GM19455 (cell line): ENCODE results near the gene SMIM41.
"Not testable (repeated sequence)": the region's sequence is repeated elsewhere in the genome, so short reads cannot be mapped to it uniquely, and the experiment has no call there.

Experiments used
- ATAC-seq: cut with Tn5 transposase; IDR thresholded peaks from one replicate; pipeline ENCODE4 v1.9.1; 2021; ENCODE audit not compliant: unreplicated experiment

SMIM41 gene

DNA sequence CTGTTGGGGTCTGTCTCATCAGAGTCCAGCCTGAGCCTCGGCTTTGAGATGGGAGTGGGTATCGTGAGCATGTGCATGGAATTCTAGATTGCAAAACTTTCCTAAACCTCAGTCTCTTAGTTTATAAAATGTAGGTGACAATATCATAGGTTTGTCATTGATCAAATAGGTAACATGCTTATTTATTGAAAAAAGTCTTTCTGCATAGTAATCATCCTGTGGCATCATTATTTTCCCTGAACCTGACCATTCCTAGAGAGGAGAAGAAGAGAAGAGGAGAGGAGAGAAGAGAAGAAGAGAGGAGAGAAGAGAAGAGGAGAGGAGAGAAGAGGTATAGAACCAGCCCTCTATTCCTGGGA, 4.1 kb downstream of the SMIM41 start:
- ATAC-seq: no peak

DNA sequence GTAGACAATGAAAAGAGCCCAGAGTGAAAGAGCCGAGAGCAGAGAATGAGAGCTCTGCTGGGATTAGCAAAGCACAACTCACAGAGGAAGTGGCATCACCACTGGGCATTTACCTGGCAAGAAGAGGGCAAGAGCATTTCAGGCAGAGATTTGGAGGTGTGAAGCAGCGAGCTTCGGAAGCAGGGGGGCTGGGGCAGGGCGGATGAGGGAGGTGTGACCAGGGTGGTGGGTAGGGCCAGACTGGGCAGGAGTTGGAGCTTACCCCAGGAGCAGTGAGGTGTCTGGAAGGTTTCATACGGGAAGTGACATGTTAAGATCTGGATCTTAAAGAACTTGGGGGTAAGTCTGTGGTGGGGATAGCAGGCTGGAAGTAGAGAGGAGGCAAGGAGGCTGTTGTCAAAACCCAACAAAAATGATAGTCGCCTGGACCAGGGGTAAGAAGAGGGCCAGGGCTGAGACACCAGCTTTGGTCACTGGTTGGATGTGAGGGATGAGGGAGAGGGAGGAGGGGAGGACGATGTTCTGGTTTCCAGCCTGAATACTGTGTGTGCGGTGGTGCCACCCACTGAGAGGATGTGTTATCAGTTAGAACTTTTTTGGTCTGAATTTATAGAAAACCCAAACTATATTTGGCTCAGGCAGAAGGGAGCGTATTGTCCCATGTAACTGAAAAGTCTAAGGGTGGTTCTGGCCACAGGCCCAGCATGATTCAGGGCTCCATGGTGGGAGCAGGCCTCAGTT, 5.2 kb downstream of the SMIM41 start:
- ATAC-seq: no peak

DNA sequence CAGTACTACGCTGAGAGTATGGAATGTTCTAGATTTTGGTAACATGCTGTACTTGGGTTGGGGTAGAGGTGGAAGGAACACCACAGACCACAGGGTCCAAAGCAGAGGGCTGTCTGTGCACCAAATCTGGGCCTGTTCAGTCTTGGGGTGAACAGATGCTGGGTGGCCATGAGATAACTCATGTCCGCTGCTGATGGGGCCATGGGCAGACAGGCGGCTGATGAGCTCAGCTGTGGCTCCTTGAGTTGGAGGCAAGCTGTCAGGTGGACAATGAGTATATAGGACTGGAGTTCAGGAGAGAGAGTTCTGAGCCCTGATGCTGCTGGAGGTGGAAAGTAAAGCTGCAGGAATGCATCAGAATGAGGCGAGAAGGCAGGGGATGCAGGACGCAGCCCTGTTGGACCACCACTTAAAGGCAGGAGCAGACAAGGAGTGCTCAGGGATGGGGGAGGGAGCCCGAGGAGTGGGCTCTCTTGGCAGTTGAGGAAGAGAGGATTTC, 6.2 kb downstream of the SMIM41 start:
- no peak for ATAC-seq

DNA sequence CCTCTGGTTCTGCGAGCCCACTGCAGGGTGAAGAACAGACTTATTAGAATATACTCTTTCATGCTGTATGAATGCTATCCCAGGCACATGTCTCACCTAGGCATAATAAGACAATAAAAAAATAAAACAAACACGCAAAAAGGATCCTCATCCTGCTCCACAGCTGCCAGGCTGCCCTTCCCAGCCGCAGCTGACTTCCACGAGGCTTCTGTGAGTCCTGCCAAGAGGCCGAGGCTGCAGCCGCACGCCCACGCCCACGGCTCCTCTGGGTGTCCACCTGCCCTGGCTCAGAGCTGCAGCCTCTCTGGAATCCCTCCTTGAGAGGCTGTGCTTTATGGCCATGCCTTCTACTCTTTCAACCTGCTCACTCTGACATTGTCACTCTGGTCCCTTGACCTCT, 6.9 kb downstream of the SMIM41 start:
- ATAC-seq: no peak

DNA sequence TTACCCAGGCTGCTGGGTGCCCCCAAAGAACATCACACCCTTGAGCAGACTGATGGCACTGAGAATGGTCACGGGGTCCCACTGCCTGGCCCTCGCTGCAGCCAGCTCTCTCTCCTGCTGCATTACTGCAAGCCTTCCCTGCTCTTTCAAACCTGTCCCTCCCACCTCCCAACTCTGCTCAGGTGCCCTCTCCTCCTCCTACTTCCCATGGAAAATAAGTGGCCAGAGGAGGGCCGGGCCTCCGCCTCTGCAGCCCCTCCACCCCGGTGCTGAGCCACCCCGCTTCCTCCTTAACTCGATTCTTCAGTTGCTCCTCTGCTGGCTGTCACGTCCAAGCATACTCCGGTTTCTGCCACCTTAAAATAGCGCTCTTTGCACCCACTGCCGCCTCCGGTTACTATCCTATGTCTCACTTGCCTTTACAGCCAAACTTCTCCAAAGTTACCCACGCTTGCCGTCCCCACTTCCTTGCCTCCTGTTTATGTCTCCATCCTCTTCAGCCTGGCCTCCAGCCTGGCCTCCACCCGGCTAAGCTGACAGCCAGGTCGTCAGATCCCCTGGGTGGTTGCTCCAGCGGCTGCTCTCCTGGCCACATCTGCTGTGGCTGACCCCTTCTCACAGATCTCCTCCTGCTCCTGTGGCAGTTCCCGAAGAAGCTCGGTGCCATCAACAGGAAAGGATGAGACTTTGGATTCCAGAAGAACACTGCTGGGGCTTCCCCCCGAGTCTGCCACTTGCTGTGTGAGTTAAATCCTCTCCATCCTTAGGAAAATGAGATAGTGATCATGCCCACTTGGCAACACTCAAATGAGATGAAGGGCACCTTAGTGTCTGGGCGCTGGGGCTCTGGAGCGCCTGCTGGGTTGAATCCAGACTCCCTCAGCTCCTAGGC, 7.7 kb downstream of the SMIM41 start:
- no peak for ATAC-seq

DNA sequence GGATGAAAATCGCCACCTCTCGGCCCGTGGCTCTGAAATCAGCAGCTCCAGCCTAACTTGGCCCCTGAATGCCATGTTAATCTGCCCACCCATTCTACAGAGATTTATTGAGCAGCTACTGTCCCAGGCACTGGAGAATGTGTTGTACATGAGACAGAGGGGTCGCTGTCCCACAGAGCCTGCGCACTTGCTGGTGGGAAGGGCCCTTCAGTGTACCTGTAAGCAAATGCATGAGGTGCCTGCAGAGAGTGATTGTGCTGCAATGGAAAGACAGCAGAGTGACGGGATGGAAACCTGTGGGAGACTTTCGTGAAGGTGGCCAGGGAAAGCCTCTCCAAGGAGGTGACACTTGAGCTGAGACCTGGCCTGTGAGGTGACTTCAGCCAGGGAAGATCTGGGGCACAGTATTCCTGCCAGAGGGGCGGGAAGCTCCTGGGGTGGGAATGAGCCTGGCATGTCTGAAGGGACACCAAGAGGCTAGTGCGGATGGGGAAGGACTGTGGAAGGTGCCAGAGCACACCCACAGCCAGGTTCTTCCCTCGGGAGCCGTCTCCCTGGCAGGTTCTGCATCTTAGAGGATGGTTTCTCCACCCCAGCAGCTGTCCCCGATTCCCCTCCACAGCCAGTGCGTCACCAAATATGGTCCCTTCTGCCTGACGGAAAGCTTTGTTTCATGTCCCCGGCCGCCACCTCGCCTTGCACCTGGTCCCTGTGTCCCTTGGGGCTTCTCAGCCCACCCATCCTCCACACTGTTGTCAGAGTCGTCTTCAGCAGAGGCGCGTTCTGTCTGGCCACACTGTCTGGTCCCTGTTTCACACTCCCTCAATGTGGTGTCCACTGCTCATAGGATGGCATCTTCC, 8.7 kb downstream of the SMIM41 start:
- no peak for ATAC-seq

DNA sequence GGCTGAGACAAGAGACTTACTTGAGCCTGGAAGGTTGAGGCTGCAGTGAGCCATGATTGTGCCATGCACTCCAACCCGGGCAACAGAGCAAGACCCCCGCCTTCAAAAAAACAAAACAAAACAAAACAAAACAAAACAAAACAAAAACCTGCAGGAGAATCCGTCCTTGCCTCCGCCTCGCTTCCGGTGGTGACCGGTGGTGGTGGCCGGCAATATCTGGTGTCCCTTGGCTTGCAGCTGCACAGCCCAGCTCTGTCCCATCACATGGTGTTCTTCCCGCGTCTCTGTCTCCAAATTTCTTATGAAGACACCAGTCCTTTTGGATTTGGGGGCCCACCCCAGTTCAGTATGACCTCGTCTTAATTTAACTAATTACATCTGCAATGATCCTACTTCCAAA, 10.0 kb downstream of the SMIM41 start:
- ATAC-seq: no peak

DNA sequence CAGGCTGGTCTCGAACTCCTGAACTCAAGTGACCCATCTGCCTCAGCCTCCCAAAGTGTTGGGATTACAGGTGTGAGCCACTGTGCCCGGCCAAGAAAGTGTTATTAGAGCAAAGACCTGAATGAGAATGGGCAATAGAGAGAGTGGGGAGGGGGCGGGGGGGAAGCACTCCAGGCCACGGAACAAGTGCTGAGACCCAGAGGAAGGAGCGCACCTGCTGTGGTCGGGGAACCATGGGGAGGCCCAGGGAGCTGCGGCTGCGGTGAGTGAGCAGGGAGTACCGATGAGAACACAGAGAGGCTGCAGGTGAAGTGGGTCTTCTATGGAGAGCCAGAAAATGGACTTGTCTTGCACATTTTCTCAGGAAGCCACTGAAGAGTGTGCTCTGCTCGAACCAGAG, 10.8 kb downstream of the SMIM41 start:
- ATAC-seq: no peak

DNA sequence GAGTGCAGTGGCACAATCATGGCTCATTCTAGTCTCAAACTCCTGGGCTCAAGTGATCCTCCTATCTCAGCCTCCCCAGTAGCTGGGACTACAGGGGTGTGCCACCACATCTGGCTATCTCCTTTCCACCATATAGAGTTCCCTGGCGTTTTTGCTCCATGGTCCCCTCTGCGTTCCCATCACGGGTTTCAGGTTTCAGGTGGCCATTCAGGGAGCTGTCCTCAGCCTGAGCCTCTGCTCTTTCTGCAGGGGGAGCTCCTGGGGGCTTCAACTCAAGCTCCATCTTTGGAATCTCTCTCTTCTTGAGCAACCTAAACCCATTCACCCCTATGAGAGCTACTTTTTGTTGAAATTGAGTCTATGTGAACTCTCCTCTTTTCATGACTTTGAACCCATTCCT, 11.6 kb downstream of the SMIM41 start:
- ATAC-seq: no peak

DNA sequence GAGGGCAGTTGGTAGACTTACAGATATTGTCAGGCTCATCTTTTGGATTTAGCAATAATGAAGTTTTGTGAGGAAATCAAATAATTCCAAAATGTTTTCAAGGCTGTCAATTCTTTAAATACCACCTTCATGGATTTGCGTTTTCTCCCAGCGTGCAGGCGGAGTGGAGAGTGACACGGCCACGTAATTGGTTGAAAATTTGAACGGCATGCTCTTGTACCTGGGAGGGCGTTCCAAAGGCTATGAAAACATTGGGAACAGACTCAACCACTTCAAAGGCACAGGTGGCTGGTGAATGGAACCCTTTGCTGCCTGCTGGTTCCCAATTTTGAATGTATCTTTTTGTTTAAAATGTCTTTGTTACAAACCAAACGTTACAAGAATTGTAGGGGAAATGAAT, 12.4 kb downstream of the SMIM41 start:
- no peak for ATAC-seq

DNA sequence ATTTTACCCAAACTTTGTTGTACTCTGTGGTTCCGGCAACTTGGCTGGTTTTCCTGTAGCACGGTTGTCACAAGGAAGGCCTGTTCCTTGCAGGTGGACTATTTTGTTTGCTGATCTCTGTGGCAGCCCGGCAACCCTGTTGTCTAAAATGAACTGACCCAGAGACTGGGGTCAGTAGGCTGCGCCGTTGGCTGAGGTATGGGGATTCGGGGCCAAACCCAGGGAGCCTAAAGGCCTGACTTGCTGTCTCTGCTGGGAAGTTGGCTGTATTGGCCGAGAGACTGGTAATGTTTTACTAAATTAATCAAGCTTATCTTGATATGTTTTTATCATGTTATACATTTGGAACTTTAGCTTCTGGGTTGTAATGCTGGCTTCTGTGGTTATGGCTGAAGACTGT, 13.8 kb downstream of the SMIM41 start:
- ATAC-seq: no peak

DNA sequence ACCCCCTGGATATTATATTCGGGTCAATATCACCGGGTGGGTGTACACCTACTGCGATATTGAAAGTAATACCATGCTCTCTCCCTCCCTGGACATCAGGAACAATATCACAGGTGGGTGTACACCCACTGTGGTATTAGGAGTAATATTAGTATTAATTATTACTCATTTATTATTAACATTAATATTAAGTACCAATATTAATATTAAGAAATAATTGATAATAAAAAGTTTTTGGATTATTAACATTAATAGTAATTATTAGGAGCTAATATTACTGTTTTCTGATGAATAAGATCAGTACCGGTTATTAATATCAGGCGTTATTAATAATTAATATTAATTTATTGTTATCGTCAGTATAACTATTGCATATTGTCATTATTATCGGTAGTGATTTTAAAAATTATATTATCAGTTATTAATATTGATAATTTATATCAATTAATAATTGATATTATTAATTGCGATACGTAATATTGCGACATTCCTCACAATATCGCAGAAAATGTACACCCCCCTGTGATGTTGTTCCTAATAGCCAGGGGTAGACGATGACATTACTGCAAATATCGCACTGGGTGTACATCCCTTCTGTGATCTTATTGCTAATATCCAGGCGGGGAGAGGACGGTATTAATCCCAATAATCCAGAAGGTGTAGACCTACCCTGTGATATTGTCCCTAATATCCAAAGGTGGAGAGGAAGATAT, 17.0 kb downstream of the SMIM41 start:
- no peak for ATAC-seq

DNA sequence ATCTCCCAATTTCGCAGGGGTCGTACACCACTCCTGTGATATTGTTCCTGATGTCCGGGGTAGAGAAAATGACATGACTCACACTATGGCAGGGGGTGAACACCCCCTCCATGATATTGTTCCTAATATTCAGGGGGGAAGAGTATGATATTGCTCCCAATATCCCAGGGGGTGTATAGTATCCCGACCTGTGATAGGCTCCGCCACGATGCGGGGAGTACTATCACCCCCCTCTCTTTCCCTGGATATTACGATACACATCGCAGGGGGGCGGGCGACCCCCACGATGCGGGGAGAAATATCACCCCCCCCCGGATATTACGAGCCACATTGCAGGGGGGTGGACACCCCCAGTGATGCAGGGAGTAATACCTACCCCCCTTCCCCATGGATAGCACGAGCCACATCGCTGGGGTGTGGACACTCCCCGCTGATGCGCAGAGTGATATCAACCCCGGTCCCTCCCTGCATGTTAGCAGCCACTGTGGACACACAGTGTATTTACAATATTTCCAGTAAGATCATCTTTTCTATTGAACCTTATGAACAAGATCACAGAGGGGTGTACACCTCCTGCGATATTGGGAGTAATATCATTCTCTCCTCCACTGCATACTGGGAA, 17.7 kb downstream of the SMIM41 start:
- ATAC-seq: no peak

DNA sequence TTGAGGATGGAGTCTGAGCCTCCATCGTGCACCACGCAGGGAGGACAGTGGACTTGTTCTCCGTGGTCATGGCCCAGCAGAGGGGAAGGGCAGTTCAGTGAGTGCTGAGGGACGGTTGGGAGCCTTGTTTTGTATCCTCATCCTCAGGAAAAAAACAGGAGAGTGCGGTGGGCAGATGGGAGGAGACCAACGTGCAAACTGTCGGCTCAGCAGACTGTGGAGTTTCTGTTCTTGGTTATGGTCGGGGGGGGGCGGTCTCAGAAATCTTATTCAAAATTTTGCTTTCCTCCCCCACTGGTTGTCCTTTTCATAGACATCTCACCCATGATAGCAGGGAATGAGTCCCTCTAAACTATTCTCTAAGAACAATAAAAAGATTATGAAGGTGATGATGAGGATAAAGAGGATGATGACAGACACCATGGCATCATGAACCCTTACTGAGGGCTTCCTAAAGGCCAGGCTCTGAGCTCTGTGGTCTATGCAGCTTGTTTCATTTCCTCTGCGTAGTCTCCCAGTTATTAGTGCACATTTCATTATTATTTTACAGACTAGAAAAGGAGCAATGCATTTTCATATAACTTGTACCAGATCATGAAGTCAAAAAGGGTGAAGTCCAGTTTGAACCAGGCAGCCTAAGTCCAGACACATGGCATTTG, 25.1 kb downstream of the SMIM41 start:
- ATAC-seq: not testable (repeated sequence)

DNA sequence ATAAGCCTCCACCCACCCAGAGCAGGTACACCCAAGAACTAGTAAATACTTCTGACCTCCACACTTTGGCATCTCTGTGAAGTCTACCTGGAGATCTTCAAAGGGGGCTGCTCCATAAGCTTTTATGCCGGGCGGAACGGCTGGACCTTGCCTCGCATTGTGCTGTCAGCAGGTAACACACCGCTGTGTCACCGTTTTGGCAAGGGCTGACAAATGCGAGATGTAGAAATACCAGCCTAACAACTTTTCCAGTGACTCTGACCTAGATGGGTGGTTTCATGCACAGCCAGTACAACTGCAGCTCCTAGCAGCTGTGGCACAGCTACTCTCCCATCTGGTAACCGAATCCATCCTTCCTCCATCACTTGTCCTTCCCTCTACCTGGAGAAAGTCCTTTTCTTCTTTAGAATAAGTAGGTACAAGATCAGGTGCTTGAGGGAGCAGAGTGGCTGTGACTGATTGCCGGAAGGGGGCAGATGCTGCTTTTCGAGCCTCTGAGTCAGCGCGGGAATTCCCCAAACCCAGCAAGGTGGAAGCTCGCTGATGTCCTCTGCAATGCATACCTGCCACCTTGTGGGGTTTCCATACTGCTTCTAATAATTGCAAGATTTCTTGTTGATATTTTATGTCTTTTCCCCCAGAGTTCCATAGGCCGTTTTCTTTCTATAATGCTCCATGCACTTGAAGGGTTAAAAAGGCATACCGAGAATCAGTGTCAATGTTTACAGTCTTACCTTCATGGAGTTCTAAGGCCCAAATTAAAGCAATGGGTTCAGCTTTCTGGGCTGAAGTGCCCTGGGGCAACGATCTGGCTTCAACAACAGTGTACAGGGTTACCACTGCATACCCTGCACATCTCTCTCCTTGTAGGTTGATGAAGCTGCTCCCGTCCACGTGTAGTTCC, 37.0 kb downstream of the SMIM41 start:
- not testable (repeated sequence) for ATAC-seq

DNA sequence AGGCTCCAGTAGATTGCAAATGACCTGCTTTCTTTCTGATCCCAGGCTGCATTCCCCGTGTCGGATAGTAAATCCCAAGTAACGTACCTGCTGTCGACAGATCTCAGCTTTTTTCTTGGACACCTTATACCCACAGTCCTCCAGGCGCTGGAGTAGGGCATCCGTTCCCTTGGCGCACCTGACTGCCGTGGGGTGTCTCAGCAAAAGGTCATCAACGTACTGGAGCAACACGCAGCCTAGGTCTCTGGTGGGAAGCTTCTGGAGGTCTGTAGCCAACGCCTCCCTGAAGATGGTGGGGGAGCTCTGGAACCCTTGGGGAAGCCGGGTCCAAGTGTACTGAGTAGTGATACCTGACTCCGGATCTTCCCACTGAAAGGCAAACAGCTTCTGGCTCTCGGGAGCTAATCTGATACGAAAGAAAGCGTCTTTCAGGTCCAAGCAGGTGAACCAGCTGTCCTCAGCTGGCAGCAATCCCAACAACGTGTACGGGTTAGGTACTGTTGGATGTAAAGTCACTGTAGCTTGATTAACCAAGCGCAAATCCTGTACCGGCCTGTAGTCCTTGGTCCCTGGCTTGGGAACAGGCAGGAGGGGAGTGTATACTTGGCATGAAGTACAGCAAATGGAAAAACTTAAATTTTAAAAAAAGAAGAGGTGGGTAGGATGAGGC, 38.4 kb downstream of the SMIM41 start:
- ATAC-seq: peak; percentile 31

DNA sequence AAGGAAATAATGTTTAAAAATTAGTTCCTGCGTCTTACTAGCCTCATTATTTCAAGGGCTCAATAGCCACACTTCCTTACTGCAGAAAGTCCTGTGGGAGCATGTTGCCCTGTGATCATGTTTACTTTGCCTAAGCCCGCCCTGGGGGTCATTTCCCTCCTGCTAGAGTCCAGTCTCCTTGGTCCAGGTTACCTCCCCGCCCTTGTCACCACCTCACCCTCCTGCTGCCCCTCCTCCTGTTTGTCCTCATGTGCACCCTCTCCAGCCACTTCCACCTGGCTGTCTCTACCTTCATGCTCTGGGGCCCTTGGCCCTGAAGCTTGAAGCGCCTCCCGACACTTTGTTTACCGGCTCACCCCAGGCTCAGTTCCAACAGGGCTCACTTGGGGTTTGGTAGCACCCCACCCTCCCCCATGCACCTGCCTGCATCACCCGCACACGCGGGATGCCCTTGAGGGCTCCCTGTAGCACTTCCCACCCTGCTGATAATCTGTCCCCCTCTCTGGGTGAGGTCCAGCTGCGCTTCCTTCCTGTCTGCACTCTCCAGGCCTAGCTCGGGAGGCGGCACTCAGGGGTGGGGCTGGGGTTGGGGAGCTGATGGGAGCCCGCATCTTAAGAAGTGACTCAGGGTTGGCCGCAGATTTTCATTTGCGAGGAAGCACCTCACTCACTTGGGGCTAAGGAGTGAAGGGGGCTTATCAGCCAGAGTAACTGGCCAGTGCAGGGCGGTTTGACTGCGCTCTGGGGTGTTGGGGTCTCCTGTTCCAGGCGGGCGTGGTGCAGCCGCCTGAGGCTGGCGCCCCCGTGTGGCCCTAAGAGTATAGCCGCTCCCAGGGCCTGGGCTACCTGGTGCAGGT, 40.1 kb downstream of the SMIM41 start:
- ATAC-seq: no peak
